Stimulated activated naive CD8-positive, alpha-beta T cell treated with anti-CD3 and anti-CD28 coated beads, Interleukin-15, Interleukin-2, amounts not matched to agents 100 U/mL and 50 U/mL, for 24 hours (primary cell): ENCODE results near the gene DENND1B.

Experiments used
- ATAC-seq: fragments of 150-1000 bp; cut with Tn5 transposase; one replicate; pipeline ENCODE4 v1.10.0; 2021
- DNase-seq: peaks from one replicate; pipeline ENCODE4 v3.0.0; 2021

DENND1B gene, protein sequence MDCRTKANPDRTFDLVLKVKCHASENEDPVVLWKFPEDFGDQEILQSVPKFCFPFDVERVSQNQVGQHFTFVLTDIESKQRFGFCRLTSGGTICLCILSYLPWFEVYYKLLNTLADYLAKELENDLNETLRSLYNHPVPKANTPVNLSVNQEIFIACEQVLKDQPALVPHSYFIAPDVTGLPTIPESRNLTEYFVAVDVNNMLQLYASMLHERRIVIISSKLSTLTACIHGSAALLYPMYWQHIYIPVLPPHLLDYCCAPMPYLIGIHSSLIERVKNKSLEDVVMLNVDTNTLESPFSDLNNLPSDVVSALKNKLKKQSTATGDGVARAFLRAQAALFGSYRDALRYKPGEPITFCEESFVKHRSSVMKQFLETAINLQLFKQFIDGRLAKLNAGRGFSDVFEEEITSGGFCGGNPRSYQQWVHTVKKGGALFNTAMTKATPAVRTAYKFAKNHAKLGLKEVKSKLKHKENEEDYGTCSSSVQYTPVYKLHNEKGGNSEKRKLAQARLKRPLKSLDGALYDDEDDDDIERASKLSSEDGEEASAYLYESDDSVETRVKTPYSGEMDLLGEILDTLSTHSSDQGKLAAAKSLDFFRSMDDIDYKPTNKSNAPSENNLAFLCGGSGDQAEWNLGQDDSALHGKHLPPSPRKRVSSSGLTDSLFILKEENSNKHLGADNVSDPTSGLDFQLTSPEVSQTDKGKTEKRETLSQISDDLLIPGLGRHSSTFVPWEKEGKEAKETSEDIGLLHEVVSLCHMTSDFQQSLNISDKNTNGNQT

DNA sequence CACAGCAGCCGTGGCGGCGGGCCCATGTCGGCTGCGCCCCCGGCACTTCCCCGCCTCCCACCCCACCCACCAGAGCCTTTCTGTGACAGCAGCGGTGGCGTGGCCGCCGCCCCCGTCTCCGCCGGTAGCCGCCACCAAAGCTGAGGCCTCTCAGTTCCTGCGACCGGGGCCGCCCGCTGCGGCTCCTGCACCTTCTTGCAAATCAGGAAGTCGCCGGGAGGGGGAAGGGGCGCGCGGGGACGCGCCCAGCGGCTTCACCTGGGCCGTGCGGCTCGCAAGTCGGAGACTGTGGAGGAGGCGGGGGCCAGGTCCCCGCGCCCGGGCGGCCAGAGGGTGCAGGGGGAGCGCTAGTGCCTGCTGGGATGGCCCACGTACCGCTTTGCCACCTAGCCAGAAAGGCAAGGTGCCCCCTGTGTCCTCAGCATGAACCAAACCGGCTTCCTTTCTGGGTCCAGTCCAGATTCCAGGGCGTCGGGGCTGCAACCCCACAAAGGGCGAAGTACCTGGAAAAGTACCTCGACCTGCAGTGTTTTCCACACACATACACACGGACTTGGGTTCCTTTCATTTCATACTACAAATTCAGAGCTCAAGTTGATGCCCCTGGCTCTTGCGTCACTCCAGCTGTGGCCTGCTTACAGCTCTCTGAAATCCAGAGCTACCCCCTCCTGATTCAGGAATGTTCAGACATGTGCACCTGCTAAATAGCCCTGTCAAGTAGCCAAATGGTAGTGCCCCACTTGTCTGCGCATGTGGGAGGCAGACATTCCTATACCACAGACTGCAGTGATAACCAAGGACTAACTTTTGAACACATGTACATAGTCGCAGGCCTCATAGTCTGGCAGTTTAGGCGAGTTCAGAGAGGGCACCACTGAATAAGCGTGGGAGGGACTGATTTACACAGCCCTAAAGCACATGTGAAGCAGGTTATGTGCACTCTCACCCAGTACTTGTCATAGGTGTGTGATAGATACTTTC is at the start of gene DENND1B:
Gene DENND1B, minus strand, starts transcription at position 199 of the 981 bp plus-strand sequence. CDS start 325 bp downstream, outside the sequence.
- peak; percentile 72 for ATAC-seq
- DNase-seq, result peak; percentile 81

DNA sequence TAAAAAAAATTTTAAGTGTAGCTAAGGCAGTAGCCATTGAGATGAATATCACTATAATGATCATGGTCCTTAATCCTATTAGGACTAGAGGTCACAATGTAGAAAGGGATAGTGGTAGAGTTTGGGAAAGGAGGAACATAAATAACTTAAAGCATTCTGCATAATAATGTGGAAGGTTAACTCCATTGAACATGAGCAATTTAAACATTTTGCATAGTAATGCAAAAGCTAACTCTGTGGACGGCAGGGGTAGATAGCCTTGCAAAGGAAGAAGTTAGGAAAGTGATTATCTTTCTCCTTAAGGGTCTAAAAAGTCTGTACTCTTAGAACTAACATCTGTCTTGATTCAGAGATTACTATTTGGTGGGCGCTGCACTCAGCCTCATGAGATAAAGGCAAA is 39.0 kb upstream of the DENND1B start:
- no peak for ATAC-seq
- DNase-seq, result no peak

DNA sequence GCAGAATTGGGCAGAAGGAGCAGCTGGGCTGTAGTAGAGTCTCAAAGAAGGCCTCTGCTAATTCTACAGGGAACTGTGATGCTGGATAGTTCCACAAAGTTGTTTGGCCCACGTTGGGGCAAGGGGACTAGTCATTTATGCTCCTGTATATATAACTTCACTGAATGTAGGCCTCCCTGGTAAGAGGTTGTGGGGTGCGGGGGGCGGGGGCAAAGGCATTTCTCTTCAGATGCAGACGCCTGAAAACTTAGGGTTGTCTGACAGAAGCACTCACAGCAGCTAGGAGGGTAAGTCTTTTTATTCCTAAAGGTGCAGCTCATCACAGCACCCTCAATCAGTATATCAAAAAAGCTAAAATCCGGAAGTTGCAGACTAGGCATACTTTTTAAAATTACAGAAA is 38.5 kb upstream of the DENND1B start:
- ATAC-seq (no peak), DNase-seq (no peak)

DNA sequence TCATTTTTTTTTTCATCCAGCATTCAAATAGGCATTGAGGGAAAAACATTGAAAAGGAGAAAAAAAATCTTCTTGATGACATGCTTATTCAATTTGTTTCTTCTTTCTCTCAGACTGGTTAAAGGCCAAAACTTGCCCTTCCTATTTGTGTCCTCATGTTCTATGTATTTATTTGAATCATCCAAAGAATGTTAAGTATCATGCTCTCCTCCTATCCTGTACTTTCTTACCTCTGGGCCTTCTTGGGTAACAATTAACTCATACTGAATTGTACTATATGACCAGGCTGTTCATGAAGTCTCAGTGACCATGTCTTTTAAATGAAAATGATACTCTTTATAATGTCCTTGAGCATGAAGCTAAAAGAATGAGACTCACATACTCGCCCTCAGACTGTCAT is 36.5 kb upstream of the DENND1B start:
- ATAC-seq (no peak), DNase-seq (no peak)

DNA sequence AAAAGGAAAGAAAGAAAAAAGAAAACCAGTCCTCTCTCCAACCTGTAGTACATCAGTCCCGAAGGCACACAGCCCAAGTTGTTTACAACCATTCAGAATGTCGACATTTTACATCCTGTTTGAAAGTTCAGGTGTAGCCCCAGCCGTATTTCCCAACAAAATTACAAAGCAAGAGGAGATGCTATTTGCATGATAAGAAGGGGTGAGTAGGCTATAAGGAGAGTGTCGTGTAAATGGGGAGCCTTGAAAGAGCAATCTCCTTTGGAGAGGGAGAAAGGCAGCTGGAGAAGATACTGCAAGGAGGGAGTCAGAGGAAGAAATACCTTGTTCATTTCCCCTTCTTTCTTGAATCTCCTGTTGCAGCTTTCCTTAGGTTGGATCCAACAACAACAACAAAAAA is 35.5 kb upstream of the DENND1B start:
- ATAC-seq (no peak), DNase-seq (no peak)

DNA sequence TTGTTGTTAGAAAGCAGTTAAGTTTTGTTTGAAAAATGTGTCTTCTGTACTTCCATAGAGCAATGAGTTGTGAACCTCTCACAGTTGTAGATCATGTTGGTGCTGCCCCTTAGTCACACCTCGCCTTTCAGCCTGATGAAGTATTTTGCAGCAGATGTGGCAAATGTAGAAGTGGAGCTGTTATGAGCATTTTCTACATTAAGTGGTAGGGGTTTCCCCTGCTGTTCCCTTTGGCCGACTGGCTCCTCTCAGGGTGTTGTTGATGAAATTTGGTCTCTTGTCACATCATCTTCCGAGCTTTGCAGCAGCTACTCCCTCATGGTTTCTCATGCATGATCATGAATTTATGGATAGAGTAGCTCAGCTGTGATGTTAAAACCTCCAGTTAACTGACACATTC is 33.6 kb upstream of the DENND1B start:
- no peak for DNase-seq
- no peak for ATAC-seq

DNA sequence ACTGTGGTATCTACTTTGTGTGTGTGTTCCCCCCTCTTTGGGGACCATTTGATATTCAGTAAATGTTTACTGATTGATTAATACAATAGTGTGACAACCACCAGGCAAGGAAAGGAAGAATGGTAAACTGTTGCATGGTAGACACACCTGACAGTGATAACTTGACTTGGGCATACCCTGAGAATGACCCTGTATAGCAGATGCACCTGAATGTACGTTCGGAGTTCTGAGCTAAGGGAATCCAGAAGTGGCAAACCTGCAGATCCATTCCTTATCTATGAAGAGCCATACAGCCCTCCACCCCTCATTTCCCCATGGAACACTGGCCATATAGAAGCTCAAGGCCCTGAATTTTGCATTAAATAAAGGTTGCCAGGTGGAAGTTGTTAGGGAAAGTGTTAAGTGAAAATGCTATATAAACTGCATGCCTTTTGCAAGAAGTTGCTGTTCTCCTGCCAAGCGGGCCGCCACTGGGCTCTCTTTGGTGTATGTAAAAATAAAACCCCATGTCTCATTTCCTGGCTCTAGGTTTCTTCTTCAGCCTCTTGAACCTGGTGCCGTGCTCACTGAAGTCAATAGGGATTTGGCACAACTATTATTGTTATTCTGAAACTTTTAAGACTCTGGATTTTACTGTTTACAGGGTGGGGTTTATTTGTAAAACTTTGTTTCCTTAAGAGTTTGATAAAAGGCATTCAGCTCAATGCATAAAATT is 32.6 kb upstream of the DENND1B start:
- ATAC-seq, result no peak
- DNase-seq, result no peak

DNA sequence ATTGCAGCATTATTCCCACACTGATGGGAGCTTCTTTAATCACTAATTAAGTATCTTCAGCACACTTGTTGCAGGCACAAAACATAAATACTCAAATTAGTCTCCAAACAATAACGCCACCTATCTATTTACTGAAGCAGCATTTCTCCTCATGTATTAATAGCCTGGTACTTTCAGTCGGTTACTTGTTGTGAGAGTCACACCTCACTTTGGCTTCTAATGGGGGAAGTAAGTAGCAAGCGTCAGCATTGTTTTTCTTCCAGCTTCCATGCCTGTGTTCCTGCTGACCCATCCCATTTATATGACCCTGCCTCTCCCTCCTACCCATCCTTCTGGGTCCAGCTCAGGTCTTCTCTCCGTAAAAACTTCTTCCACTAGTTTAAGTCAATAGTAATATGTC is 31.9 kb upstream of the DENND1B start:
- ATAC-seq (no peak), DNase-seq (no peak)

DNA sequence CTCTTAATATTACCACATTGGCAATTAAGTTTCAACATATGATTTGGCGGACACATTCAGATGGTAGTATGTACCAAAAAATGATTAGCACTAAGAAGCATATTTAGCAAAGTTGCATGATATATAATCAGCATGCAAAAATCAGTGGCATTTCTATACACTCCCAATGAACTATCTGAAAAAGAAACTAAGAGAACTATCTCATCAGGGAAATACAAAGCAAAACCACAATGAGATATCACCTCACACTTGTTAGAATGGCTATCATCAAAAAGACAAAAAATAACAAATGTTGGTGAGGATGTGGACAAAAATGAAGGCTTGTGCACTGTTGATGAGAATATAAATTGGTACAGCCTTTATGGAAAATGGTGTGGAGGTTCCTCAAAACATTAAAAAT is 31.4 kb upstream of the DENND1B start:
- ATAC-seq (no peak), DNase-seq (no peak)

DNA sequence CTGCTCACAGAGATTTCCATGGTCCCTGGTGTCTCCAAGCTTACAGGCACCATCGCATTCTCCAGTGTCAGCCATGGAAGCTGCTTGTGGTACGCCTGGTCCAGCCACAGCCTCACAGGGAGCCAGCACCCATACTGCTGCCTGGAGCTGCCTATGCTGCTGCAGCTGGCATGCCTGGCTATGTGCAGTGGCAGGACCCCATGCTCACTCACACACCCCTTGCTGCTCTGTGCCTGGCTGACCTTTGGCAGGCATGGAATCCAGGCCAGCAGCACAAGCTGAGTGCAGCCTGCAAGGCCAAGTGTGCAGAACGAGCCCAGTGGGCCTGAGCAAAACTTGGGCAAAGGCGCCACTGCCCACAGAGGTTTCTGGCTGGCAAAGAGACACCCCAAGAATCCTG is 26.4 kb upstream of the DENND1B start:
- no peak for ATAC-seq

DNA sequence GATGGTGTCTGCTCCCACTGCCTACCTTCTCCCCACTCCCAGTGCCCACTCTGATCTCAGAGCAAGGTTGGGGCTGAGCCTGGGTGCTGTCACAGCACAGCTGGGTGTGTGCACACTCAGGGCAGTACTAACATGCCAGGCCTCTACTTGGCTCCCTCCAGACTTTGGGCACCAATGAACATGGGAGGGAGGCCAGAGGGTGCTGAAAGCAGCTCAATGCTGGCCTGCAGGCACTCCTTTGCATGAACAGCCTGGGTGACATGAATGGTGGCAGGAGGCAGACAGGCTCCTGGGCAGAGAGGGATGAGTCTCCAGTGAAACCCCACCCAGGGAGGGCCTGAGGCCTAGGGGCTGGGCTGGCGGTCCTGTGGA is 25.8 kb upstream of the DENND1B start:
- DNase-seq, result no peak
- ATAC-seq, result no peak

More for the DNA sequence above, 26.4 kb upstream of the DENND1B start:
- DNase-seq, result no peak

DNA sequence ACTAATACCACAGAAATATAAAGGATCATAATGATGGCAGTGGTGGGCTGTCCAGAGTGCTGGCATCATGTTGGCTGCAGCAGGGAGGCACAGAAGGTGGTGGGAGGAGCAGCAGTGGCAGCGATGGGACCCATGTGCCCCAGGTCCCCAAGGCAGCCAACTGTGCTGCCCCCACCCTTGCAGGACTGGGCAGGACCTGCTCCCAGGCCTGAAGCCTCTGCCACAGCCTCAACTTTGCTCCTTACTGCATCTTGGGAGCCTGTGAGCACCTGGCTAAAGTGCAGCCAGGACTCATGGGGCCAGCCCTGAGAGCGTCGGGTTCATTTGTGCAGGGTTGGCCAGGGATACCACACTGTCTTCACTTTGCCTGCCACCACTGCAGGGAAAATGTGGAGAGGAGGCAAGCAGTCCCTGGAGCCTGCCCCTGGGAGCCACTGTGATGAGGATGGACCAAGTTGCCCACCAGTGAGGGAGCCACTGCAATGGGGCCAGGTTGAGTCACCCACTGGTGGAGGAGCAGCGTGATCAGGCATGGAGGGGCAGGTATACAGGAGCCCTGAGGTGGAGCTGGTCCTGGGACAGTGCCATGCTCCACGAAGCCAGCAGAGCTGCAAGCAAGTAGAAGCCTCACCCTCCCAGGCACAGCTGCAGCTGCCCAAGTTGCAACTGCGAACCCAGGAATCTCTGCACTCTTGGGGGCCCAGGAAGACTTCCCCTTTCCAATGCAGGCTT is 25.3 kb upstream of the DENND1B start:
- ATAC-seq (peak; percentile 14), DNase-seq (no peak)

DNA sequence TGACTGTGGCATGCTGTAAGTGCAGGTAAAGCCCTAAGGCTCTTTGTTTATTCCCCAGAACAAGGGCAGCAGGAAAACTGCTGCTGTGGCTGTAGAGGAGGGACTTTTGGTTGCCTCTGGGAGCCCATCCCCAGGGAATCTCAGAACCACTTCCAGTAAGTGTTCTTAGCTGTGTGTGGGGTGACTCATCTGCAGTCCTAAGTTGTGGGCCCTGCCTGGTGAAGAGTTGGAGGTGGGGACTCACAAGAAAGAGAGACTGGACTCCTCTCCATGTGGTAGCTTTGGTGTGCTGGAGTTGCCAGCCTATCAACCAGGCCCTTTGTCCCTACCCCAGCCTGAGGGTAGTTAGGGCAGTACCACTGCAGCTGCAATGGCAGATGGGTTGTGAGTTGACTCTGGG is 24.0 kb upstream of the DENND1B start:
- DNase-seq (no peak), ATAC-seq (no peak)

DNA sequence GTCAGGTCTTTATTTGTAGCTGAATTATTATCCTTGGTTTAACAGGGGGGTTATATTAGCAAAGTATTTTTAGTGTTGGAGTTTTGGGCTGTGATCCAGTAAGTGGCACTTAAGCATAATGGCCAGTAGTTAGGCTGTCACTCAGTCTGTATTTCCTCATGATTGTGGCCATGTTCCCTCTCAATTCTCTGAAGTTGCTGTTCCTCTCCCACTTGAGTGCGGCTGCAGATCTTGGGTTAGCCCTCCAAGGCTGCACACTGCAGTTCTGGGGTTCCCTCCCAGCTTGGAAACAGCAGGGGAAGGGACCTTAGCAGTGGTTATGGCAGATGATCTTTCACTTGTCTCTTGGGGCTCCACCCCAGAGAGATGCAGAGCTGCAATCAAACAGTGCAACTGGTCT is 23.2 kb upstream of the DENND1B start:
- no peak for DNase-seq
- ATAC-seq, result no peak

DNA sequence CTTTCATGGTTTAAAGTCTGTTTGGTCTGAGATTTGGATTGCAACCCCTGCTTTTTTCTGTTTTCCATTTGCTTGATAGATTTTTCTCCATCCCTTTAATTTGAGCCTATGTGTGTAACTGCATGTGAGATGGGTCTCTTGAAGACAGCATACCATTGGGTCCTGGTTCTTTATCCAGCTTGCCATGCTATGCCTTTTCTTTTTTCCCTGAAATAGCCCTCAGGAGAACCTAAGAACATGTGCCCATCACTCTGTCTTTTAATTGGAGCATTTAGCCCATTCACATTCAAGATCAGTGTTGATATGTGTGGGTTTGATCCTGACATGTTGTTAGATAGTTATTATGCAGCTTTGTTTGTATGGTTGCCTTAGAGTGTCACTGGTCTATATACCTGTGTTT is 21.7 kb upstream of the DENND1B start:
- ATAC-seq (no peak), DNase-seq (no peak)

DNA sequence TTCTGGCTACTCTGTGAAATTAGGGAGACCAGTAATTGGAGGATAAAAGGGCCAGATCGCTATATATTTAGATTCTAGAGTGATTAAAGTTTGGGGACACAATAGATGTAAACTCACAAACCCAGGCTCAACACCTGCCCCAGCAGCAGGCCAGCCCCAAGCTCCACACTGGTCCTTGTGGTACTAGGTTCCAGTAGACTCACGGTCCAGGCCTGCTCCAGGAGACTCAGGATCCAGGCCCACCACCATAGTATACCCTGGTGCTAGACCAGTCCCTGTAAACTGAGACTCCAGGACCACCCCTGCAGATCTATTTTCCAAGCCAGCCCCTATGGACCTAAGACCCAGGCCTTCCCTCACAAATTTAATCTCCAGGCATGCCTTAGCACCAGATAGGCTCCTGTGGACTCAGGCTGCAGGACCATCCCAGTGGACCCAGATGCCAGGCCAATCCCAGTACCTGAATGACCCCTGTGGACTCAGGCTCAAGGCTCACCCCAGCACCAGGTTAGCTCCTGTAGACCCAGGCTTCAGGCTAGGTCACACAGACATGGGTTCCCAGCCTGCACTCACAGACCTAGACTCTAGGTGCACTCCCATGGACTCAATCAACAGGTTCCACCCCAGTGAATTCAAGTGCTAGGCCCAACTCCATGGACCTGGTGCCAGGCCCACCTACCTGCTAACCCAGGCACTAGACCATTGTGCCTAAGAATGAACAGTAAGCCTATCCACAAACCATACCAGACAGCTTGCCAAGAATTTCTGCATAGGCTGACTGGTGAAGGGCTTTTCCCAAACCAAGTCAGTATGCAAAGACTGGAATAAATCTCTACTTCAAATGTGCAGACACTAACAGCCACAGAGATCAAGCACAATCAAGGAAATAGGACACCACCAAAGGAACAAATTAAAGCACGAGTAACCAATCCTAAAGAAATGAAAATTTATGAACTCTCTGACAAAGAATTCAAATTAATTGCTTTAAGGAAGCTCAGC is 13.8 kb upstream of the DENND1B start:
- ATAC-seq (peak; percentile 36), DNase-seq (no peak)

DNA sequence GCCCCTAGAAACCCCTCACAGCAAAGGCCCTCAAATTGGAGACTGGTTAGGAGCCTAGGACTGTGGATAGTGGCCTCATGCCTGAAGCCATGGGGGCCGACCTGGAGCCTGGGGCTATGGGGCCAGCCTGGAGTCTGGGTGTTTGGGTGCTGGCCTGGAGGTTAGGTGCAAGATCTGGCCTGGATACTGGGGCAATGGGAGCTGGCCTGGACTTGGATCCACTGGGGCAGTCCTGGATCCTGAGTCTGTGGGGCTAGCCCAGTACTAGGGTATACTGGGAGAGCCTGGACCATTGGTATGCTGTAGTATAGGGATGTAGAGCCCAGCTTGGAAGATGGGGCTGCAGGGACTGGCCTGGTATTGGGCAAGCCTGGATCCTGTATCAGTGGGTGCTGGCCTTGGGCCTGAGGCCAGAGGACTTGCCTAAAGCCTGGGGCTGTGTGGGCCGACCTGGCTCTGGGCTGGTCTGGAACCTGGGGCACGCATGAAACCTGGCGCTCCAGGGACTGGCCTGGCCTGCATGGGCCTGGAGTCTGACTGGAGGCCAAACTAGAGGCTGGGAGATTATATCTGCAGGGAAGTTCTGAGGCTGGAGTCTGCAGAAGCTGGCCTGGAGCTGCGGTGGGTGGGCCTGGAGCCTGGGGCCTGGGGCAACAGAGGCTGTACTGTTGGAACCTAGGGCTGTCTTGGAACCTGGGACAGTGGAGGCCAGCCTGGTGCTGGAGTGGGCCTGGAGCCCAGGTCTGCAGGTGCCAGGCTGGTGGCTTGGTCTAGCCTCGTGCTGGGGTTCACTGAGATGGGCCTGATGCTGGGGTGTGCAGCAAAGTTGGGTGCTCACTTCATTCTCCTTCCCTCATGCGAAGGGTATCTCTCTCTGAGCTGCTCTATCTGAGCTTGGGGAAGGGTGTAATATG is 12.6 kb upstream of the DENND1B start:
- ATAC-seq, result peak; percentile 9

DNA sequence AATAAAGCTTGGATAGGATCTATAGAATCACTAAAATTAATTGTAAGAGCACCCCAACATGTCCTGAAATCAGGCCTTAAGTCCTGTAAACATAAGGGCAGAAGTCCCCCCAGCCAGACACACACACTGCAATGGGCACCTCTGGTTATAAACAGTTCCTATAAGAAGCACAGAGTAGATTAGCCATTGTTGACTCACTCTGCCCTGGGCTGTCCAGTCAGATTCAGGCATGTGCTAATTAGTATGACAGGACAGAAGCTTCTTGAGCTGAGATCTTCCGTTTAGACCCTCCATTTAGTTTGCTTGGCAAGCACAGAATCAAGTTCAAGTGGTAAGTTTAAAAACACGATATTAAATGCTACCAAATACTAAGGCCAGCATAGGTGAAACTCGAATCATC is 11.8 kb upstream of the DENND1B start:
- DNase-seq, result no peak
- no peak for ATAC-seq

More for the DNA sequence above, 12.6 kb upstream of the DENND1B start:
- DNase-seq, result no peak

DNA sequence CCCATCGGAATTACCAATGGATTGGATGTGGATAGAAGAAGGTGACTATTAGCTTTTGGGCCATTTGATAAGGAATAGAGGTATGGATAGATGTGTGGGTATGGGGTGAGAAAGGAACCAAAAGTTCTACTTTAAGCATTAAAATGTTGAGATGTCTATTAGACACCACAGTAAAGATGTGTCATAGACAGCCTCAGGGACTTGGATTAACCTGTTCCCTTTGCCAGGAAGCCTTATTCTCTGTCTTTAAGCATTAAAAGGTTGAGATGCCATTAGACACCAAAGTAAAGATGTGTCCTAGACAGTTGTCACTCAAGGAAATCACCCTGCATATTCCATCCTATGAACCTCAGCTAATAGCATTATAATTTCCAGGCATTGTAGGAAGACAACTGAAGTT is 11.0 kb upstream of the DENND1B start:
- ATAC-seq (no peak), DNase-seq (no peak)
